ENCODE results near the gene TMEM53. TPM values are rescaled to one million over a fixed set of nuclear protein-coding genes. Genes with fewer than 3 reads are reported as not detected.

The TMEM53 gene
- total and polyA plus RNA-seq, 8 donors = 8.5 to 18.8 (median 9.7) TPM

DNA sequence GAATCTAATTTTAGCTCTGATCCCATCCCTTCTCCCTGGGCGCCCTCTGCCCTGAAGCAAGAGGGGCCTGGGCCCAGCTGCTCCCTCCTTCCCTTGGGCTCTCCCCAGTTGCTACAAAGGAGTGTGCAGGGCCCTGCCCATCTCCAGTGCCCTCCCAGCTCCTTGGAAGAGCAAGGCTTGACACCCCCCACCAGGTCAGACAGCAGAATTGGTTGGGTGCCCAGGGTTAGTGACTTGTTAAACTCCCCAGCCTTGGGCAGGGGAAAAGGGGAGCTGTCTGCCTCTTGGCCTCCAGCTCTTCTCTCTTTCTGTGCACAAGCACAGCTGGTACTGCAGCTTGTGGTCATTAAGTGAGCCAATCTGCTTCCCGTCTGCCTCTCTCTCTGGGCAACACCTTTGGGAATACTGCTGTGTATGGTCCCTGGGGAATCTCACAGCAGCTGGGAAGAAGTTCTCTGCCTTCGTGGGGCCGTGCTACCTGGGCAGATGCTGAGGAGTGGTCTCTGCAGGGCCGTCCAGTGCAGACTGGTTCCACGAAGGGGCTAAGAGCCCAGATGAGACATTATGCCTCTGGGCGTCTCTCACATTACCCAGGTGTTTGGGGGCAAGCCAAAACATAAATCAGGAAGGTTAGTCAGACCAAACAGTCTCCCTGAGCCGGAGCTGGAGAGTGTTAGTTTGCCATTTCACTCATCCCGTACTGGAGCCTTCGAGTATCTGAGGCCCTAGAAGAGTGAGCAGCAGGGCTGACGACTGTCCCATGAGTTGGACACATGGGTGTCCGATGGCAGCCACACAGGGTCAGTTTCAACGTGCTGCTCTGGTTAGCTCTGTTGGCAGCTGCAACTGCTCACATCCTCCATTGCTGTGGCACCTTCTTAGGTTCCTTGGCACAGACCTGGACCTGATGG, 37.3 kb downstream of the TMEM53 start:
- Histone ChIP-seq H3K27ac (no peak overlapping the region), H3K27me3 (no peaks in the 10 kb centered on the region), H3K4me1 (peaks cover 0 to 26% of the 10 kb centered on the region in 2 donors), H3K4me3 (no peak overlapping the region), H3K9me3 (no peaks in the 10 kb centered on the region), H3K36me3 (peaks cover 0 to 88% of the 10 kb centered on the region in 2 donors)
- no peak for TF ChIP-seq CTCF (IDR thresholded peaks at IDR 0.05)
- ATAC-seq (no peak), DNase-seq (no peak)
- intact Hi-C loops (cut with DNase I) = no loop called here

DNA sequence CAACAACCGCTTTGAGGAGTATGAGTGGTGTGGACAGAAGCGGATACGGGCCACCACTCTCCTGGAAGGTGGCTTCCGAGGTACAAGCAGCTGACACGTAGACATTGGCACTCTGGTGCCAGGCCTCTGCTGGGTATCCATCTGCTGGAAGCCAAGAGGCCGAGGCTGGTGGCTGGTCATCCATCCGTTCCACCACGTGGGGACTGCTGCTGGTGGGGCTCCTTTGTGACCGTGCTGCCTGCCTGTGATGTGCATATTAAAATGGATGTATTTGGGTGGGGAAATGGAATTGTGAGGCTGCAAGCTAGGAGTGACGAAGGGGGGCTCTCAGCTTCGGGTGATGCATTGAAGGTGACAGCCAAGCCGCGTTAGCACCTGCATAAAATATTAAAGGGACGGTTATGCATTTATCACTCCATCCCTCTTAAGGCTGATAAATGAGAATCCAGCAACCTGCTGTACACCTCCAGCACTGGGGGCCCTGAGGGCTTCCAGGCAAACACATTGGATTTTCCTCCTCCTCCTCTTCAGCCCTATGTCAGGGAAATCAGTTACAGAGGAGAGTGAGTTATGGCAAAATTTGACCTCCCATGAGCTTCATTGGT, 38.1 kb downstream of the TMEM53 start:
- peaks cover 0 to 30% of the 10 kb centered on the region in 2 donors for H3K4me1 ChIP-seq
- no peak overlapping the region for H3K27ac ChIP-seq
- intact Hi-C loops (cut with DNase I) = no loop called here
- DNase-seq = no peak
- no peak overlapping the region for H3K4me3 ChIP-seq
- TF ChIP-seq CTCF (IDR thresholded peaks at IDR 0.05) = no peak
- ATAC-seq = no peak
- H3K9me3 ChIP-seq = no peaks in the 10 kb centered on the region
- H3K27me3 ChIP-seq = no peaks in the 10 kb centered on the region
- H3K36me3 ChIP-seq = peaks cover 0 to 81% of the 10 kb centered on the region in 2 donors

DNA sequence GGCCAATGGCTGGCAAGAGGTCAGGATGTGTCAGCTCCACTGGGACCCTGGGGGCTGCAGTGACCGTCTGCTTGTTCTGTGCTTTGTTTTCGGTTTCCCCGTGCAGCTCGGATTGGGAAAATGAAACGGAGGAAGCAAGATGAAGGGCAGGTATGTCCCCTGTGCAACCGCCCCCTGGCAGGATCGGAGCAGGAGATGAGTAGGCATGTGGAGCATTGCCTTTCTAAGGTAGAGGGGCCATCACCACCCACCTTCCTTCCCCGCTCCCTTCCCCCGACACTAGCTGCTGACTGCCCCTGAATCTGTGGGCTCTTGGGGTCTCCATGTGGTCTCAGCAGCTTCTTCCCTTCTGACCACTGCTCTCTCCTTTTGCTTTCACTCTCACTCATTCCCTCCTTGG, 38.8 kb downstream of the TMEM53 start:
- TF ChIP-seq CTCF (IDR thresholded peaks at IDR 0.05) = no peak
- Histone ChIP-seq H3K4me3 (no peak overlapping the region), H3K9me3 (no peaks in the 10 kb centered on the region), H3K4me1 (peaks cover 0 to 32% of the 10 kb centered on the region in 2 donors), H3K27me3 (no peaks in the 10 kb centered on the region), H3K36me3 (peaks cover 0 to 73% of the 10 kb centered on the region in 2 donors), H3K27ac (no peak overlapping the region)
- DNase-seq (no peak), ATAC-seq (no peak)
- intact Hi-C loops (cut with DNase I) = no loop called here

DNA sequence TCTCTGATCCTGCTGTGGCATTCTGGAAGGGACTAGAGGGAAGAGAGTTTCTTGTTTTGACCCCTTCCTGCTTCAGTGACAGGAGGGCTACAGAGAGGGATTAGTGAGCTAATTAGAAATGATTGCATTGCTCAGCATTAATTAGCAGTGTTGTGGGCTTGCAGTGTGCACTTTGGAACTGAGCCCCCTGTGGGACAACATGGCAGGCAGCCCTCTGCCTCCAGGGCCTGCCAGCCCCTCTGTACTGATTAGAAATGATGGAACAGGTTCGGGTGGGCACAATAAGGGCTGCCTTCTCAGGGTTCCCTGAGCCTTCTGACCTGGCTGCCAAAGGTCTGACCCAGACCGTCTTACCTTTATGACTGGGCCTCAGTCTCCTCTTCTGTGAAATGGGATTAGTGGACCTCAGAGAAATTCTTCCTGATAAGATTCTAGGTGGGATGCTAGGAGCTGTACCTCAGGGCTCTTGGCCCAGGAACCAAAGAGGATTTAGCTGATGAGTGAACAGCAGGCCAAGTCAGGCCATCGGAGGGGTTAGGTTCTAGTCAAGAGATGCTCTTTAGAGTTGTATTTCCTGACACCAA, 39.6 kb downstream of the TMEM53 start:
- Histone ChIP-seq H3K27me3 (no peaks in the 10 kb centered on the region), H3K4me3 (no peak overlapping the region), H3K36me3 (peaks cover 0 to 66% of the 10 kb centered on the region in 2 donors), H3K4me1 (peaks cover 0 to 32% of the 10 kb centered on the region in 2 donors), H3K27ac (no peak overlapping the region), H3K9me3 (no peaks in the 10 kb centered on the region)
- DNase-seq = no peak
- no peak for TF ChIP-seq CTCF (IDR thresholded peaks at IDR 0.05)
- no peak for ATAC-seq
- intact Hi-C loops (cut with DNase I) = no loop called here

- no peaks in the 10 kb centered on the region for H3K9me3 ChIP-seq
- no peak for TF ChIP-seq CTCF (IDR thresholded peaks at IDR 0.05)
- H3K27ac ChIP-seq = peak overlapping the region; percentile 90 to 97
- no peaks in the 10 kb centered on the region for H3K27me3 ChIP-seq
- DNase-seq (no peak), ATAC-seq (peak; percentile 2)
- H3K4me1 ChIP-seq = peaks cover 0 to 32% of the 10 kb centered on the region in 2 donors
- H3K4me3 ChIP-seq = peak overlapping the region; percentile 51 to 69
- intact Hi-C loops (cut with DNase I) = no loop called here
- peaks cover 0 to 45% of the 10 kb centered on the region in 2 donors for H3K36me3 ChIP-seq
Measured at GRCh38 chr1:44632598-44632997, 41.7 kb downstream of the TMEM53 start.
